ENCODE data around the gene MAP2K5. TPM values are rescaled to one million over a fixed set of nuclear protein-coding genes. Genes with fewer than 3 reads are reported as not detected.

The MAP2K5 gene
- total and polyA plus RNA-seq, 2 donors from 2014 or later, result 14.1 to 18.6 TPM

DNA sequence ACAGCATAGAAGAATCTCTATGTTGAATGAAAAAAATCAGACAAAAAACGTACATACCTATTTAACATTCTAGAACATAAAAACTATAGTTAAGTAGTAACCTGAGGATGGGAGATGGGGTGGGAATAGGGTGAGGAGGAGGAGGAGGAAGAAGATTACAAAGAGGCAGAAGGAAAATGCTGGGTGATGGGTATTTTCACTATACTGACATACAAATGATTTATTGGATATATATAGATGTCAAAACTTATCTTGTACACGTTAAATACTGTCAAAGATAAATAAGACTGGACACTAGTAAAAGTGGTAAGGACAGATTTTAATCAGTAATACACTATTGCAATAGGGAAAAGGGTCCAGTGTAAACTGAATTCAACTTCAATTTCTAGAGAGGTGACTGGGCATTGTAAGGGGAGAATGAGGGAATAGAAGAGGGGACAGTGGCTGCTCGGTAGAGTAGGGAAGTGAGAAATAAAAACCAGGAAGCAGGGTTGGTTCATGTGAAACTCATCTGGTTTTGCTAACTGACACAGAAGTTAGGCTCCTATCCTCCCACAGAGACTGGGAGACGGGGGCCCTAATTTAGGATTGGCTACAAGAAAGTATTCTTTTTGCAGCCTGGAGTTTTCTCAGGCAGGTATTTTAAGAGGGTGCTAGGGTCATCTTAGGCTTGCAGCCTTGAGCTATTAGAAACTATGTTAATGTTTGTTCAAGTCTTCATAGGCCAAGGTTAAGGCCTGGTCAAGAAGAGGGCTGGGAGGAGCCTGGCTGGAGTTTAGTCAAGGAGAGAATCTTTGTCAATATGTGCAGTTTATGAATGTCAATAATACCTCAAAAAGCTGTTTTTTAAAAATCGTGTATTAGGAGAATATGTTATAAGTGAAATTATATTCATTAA, 36.6 kb upstream of the MAP2K5 start:
- no peak for DNase-seq
- Histone ChIP-seq H3K27me3 (ENCODE audit: control insufficient read depth, insufficient read depth, low read length) (no peaks in the 10 kb centered on the region), H3K27ac (ENCODE audit: low read depth in 2 of 2, low read length in 2 of 2) (no peak overlapping the region), H3K36me3 (ENCODE audit: control insufficient read depth in 2 of 3, insufficient read depth in 3 of 3, low read length in 3 of 3) (no peaks in the 10 kb centered on the region), H3K4me1 (ENCODE audit: control insufficient read depth in 2 of 3, insufficient read depth in 2 of 3, low read depth in 1 of 3, low read length in 3 of 3) (no peaks in the 10 kb centered on the region), H3K9me3 (ENCODE audit: control insufficient read depth in 2 of 3, insufficient read depth in 1 of 3, low read length in 3 of 3) (no peaks in the 10 kb centered on the region), H3K9ac (ENCODE audit: low read length in 3 of 3) (no peak overlapping the region), H3K4me3 (ENCODE audit: low read length in 3 of 3) (no peak overlapping the region)
- intact Hi-C loops (cut with DNase I), result no loop called here
- FAIRE-seq, result no peak
- TF ChIP-seq, protein P1, sequence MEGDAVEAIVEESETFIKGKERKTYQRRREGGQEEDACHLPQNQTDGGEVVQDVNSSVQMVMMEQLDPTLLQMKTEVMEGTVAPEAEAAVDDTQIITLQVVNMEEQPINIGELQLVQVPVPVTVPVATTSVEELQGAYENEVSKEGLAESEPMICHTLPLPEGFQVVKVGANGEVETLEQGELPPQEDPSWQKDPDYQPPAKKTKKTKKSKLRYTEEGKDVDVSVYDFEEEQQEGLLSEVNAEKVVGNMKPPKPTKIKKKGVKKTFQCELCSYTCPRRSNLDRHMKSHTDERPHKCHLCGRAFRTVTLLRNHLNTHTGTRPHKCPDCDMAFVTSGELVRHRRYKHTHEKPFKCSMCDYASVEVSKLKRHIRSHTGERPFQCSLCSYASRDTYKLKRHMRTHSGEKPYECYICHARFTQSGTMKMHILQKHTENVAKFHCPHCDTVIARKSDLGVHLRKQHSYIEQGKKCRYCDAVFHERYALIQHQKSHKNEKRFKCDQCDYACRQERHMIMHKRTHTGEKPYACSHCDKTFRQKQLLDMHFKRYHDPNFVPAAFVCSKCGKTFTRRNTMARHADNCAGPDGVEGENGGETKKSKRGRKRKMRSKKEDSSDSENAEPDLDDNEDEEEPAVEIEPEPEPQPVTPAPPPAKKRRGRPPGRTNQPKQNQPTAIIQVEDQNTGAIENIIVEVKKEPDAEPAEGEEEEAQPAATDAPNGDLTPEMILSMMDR (IDR thresholded peaks at IDR 0.05; ENCODE audit: borderline replicate concordance, extremely low read depth, insufficient read depth), result no peak

DNA sequence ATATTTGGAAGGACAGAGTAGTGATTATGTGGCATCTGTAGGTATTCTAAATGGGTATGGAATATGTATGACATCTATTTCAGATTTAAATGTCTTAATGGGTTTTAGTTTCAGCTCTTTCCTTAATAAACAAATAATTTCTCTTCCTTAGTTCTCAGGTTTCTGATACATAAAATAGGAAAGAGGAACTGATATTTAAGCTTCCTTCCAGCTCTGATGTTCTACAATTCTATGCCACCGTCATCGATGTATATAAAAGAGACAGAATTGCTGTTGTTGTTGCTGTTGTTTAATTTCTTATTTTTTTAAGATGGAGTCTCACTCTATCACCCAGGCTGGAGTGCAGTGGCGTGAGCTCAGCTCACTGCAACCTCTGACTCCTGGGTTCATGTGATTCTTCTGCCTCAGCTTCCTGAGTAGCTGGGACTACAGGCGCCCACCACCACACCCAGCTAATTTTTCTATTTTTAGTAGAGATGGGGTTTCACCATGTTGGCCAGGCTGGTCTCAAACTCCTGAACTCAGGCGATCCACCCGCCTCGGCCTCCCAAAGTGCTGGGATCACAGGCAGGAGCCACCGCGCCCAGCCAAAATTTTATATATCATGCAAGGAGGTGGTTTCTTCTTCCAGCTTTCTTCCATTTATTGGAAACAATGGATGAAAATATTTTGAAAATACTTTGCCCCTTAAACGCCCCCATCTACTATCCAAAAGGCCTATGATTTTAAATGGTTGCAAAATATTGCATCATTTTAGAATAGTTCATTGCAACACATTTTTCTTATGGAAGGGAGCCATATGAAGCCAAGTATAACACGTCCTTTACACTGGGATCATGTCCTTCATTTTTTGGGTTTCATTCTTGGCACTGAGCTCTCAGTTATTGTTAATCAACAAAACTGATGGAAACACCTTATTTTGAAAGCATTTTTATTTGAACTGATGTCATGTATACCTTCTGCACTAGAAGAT, 35.4 kb upstream of the MAP2K5 start:
- H3K36me3 ChIP-seq (ENCODE audit: control insufficient read depth in 2 of 3, insufficient read depth in 3 of 3, low read length in 3 of 3), result no peaks in the 10 kb centered on the region
- H3K27ac ChIP-seq (ENCODE audit: low read depth in 2 of 2, low read length in 2 of 2), result no peak overlapping the region
- no peak overlapping the region for H3K4me3 ChIP-seq (ENCODE audit: low read length in 3 of 3)
- intact Hi-C loops (cut with DNase I), result no loop called here
- TF ChIP-seq, protein P1 (IDR thresholded peaks at IDR 0.05; ENCODE audit: borderline replicate concordance, extremely low read depth, insufficient read depth), result no peak
- DNase-seq, result no peak
- FAIRE-seq, result no peak
- H3K27me3 ChIP-seq (ENCODE audit: control insufficient read depth, insufficient read depth, low read length), result no peaks in the 10 kb centered on the region
- H3K4me1 ChIP-seq (ENCODE audit: control insufficient read depth in 2 of 3, insufficient read depth in 2 of 3, low read depth in 1 of 3, low read length in 3 of 3), result no peaks in the 10 kb centered on the region
- H3K9ac ChIP-seq (ENCODE audit: low read length in 3 of 3), result no peak overlapping the region
- no peaks in the 10 kb centered on the region for H3K9me3 ChIP-seq (ENCODE audit: control insufficient read depth in 2 of 3, insufficient read depth in 1 of 3, low read length in 3 of 3)

DNA sequence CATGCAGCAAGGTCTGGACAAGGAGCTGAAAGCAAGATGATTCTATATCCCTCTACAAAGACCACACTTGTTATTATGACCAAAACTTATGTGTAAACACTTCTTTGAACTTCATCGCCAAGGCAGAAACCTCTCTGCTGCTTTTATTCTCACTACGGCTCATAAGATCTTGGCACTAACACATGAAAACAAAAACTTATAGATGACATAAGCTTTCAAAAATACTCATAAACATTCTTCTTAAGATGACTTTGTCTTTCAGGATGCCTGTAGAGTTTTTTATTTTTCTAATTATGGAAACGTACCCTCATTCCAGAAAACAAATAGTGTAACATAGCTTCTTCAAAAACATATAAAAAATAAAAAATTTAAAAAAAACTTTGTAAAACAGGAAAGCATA, 34.1 kb upstream of the MAP2K5 start:
- Histone ChIP-seq H3K27me3 (ENCODE audit: control insufficient read depth, insufficient read depth, low read length) (no peaks in the 10 kb centered on the region), H3K27ac (ENCODE audit: low read depth in 2 of 2, low read length in 2 of 2) (no peak overlapping the region), H3K36me3 (ENCODE audit: control insufficient read depth in 2 of 3, insufficient read depth in 3 of 3, low read length in 3 of 3) (peaks cover 0 to 4% (median 0%) of the 10 kb centered on the region in 3 donors), H3K9me3 (ENCODE audit: control insufficient read depth in 2 of 3, insufficient read depth in 1 of 3, low read length in 3 of 3) (no peaks in the 10 kb centered on the region), H3K9ac (ENCODE audit: low read length in 3 of 3) (no peak overlapping the region), H3K4me1 (ENCODE audit: control insufficient read depth in 2 of 3, insufficient read depth in 2 of 3, low read depth in 1 of 3, low read length in 3 of 3) (no peaks in the 10 kb centered on the region), H3K4me3 (ENCODE audit: low read length in 3 of 3) (no peak overlapping the region)
- intact Hi-C loops (cut with DNase I), result no loop called here
- DNase-seq (no peak), FAIRE-seq (no peak)
- TF ChIP-seq, protein P1 (IDR thresholded peaks at IDR 0.05; ENCODE audit: borderline replicate concordance, extremely low read depth, insufficient read depth), result no peak
